SK-N-DZ (cell line): ENCODE data around the gene MGRN1.
"Not testable (repeated sequence)": the region's sequence is repeated elsewhere in the genome, so short reads cannot be mapped to it uniquely, and the experiment has no call there.

Source experiments
- DNase-seq: peaks from one replicate; pipeline ENCODE4 v3.0.0-alpha.2; 2015; ENCODE audit warnings: low spot score
- small RNA-seq, 2 experiments: library from RNA; depleted of rRNA; stranded (forward); fragments of <200 nt; gene quantifications; one replicate each; pipeline ENCODE3, GENCODE V24; 2014

Gene MGRN1

DNA sequence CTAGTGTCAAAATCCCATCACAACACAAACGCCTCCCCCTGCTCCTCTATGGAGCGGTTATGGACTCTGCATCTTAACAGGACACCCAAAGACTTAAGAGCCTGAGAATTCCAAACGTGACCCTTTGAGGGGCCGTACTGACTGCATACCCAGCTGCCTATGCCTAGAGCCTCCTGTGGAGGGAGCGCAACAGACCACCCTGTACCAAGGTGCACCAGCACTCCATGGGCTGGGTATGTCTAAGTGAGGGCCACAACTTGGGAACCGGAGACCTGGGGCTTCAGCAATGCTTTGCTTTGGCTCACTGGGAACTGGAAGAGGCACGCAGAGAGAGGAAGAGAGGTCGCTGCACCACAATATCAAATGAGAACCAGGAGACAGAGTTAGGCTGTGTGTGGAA, 104.0 kb downstream of the MGRN1 start:
- no peak for DNase-seq

DNA sequence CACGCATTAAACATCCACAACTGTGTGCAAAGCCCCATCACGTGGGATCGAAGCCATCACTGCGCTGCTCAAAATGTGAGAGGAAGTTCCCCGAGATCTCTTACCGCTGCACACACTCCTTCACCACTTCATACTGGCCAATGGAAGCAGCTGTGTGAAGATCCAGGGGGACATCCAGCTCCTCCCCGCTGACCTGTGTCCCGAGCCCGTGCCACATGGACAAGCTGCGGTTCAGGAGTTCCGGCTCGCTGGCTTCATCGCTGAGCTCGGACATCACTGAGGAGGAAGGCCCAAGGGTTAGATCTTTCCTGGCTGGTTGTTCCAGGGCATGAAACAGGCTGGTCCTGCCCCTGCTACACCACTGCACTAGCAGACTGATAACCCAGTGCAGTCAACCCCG, 105.2 kb downstream of the MGRN1 start:
- no peak for DNase-seq

DNA sequence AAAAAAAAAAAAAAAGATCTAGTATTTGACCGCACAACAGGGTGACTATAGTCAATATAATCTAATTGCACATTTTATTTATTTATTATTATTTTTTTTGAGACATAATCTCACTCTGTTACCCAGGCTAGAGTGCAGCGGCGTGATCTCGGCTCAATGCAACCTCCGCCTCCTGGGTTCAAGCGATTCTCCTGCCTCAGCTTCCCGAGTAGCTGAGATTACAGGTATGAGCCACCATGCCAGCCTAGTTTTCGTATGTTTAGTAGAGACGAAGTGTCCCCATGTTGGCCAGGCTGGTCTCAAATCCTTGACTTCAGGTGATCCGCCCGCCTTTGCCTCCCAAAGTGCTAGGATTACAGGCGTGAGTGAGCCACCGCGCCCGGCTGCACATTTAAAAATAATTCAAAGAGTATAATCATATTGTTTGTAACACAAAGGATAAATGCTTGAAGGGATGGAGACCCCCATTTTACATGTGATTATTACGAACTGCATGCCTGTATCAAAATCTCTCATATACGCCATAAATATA, 108.7 kb downstream of the MGRN1 start:
- no peak for DNase-seq

DNA sequence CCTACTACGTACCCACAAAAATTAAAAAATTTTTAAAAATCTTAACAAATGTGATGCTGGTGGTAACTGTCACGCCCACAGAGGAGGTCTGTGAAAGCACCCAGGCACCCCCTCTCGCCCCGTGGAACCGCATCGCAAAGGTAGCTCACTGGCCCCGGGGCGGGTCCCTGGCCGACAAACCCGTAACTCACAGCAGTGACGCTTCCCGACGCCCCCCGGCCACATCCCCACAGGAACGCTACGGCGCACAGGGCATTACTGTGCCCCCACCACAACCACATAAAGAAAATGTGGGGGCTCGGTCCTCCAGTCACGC, 109.1 kb downstream of the MGRN1 start:
- no peak for DNase-seq

DNA sequence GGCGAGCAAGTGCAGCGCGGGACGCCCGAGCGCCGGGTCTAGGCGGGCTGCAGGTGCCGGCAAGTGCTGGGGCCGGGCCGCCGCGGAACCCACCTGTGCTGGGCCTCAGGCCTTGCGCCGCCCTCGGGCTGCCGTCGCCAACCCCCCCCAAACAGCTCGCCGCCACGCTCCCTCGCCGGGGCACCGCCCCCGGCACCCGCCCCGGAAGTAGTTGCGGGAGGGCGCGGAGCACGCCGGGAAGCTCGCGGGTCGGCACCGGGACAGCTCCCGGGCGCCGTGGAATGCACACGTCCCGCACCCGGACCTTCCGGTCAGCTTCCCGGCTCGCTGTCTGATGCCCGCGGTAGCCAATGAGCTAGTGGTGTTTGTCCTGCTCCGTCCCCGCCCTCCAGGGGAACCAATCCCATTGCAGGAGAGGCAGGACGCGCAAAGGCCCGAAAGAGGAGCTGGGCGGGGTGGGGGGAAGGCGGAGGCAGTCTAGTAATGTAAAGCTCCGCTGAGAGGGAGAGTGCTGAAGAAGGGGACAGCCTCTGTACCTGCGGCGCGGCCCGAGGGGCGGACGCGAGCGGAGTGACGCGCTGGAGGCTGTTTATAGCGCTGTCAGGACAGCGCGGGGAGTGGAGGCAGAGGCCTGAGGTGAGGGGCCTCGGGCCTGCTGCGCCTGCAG, 109.6 kb downstream of the MGRN1 start, which contains the start of the genes ANKS3 and DNAAF8:
Gene ANKS3, minus strand, starts transcription at position 209 of the 667 bp plus-strand sequence. CDS start 4,122 bp downstream, outside the sequence.
Gene DNAAF8, plus strand, starts transcription at position 475 of the 667 bp plus-strand sequence. CDS start 1,978 bp downstream, outside the sequence.
- peak; percentile 95 for DNase-seq

DNA sequence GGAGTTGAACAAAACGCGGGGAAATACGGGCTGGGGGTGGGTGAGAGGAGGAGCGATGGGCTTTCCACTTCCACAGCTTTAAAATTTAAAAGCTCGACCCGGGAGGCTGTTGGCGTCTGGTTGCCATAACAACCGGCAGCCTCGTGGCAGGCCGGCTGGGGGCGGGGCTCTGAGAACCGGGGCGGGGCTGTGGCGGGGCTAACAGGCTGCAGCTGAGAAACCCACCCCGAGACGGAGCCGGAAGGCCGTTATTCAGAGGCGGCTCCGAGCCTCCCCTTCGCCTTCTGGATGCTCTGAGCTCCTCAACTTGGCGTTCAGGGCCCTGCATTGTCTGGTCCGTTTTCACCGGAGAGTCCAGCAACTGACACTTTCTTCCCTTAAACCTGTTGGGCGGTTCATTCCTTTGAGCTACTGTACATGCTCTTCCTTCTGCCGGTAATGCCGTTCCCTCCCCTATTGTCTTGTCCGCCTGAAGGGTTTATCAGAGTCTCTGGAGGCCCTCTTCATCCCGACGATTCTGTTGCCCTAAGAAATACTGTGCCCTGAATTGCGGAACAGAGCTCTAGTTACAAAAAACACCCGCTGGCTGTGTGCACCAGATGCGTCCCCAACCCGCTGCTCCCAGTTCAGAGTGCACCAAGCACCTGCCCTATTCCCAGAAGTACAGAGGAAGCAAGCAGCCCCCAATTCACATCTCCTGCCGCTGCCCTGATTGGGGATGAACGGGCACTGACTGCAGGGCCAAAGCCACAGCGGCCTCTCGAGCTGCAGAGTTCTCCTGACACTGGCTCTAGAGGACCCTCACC, 110.3 kb downstream of the MGRN1 start:
- DNase-seq = peak; percentile 76

DNA sequence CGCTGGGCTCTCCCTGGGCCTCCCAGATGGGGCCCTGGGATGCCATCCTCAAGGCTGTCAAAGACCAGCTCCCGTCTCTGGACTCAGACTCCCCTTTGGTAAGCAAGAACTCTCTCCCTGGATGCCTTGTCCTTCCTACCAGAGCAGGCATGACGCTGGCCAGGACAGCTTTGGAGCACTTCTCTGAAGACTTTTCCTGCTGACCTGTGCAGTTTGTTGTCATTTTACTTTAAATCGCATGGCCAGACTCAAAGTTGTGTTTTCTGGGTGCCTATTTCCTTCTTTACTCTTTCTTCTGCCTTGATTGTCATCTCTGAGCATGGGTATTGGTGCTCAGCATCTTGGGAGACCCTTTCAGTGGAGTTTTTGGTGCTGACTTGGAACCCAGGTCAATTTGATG, 111.9 kb downstream of the MGRN1 start:
- DNase-seq = no peak

DNA sequence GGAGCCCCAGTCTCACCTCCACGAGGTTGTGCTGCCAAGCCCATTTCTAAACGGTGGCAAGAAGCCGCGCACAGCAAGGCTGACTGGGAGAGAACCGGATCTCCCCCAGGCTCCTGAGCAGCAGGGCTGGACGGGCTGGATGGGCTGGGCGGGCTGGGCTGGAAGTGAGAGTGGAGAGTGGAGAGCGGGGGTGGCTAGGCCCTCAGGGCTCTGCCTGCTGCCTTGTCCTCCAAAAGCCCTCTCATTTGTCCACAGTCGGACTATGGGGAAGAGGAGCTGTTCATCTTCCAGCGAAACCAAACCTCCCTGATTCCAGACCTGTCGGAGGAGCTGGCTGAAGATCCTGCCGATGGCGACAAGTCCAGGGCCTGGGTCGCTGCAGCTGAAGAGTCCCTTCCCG, 112.9 kb downstream of the MGRN1 start:
- DNase-seq = no peak

DNA sequence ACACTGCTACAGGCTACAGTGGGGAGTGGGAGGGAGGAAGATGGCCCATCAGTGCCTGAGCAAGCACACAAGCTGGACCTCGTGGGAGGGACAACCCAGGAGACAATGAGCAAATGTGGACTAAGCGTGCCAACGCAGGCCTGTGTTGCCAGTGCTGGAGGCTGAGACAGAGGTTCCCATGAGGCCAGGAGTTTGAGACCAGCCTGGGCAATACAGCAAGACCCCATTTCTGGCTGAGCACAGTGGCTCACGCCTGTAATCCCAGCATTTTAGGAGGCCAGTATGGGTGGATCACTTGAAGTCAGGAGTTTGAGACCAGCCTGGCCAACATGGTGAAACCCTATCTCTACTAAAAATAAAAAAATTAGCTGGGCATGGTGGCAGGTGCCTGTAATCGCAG, 113.7 kb downstream of the MGRN1 start:
- DNase-seq = not testable (repeated sequence)

Small RNAs within 50 kb of the gene (small RNA-seq; reads per million reads assigned to genes)
- 0 to 0.04 reads per million in 2 experiments for gene MIR6769A
- 0 reads per million in 2 experiments for gene RN7SL850P
